GM20000 (cell line): ENCODE results near the gene EXOC2.

Experiments used
- DNase-seq: peaks from one replicate; pipeline ENCODE4 v3.0.0; 2012; ENCODE audit warnings: low spot score
- TF ChIP-seq, protein P1 (sequence below): IDR thresholded peaks from 2 replicates; pipeline ENCODE4 v1.5.1; 2012; ENCODE audit warnings: mild to moderate bottlenecking, control low read depth; ENCODE audit errors: extremely low read depth, missing control alignments

EXOC2 gene

GRCh38 chr6:707576-708236 is 14.8 kb upstream of the EXOC2 start:
- TF ChIP-seq, protein P1, sequence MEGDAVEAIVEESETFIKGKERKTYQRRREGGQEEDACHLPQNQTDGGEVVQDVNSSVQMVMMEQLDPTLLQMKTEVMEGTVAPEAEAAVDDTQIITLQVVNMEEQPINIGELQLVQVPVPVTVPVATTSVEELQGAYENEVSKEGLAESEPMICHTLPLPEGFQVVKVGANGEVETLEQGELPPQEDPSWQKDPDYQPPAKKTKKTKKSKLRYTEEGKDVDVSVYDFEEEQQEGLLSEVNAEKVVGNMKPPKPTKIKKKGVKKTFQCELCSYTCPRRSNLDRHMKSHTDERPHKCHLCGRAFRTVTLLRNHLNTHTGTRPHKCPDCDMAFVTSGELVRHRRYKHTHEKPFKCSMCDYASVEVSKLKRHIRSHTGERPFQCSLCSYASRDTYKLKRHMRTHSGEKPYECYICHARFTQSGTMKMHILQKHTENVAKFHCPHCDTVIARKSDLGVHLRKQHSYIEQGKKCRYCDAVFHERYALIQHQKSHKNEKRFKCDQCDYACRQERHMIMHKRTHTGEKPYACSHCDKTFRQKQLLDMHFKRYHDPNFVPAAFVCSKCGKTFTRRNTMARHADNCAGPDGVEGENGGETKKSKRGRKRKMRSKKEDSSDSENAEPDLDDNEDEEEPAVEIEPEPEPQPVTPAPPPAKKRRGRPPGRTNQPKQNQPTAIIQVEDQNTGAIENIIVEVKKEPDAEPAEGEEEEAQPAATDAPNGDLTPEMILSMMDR: no peak
- no peak for DNase-seq

- TF ChIP-seq, protein P1: no peak
- no peak for DNase-seq
Measured at GRCh38 chr6:706819-707381, 14.0 kb upstream of the EXOC2 start.

- TF ChIP-seq, protein P1: no peak
- DNase-seq: no peak
Measured at GRCh38 chr6:706146-706545, 13.2 kb upstream of the EXOC2 start.

DNA sequence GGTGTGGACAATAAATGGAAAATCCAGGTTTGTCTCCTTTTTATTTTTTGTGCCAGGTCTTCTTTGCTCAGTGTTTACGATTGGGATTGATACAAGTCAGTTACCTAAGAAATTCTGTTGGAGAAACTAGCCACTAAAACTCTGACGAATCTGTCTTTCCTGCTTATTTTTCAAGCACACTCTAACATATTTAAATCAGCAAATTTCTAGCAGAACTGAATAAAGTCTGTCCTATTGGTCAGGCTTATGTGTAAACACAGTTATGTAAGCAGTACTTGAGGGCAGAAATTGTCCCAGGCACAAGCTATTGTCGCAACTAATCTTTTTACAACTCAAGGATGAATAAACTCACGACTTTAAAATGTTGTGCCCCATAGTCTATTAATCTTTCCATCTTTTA is 12.1 kb upstream of the EXOC2 start:
- TF ChIP-seq, protein P1: no peak
- DNase-seq: no peak

- no peak for DNase-seq
- TF ChIP-seq, protein P1: no peak
Measured at GRCh38 chr6:704046-704445, 11.1 kb upstream of the EXOC2 start.

DNA sequence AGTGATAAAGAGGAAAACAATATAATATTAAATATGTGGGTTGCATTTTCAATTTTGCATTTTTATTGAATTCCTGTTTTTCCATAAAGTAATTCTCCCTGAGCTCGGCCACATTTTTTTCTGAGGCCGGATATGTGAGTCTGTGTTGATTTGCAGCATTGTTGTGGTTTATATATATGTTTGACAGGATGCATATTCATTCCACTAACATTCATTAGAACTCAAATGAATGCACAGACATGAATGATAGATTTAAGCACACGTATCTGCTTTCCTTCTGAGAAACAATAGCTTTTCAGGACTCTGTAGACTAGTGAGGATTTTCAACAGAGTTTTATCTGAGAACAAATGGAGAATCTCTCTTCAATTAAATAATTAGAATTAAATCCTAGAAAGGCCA is 10.6 kb upstream of the EXOC2 start:
- DNase-seq: no peak
- TF ChIP-seq, protein P1: no peak

DNA sequence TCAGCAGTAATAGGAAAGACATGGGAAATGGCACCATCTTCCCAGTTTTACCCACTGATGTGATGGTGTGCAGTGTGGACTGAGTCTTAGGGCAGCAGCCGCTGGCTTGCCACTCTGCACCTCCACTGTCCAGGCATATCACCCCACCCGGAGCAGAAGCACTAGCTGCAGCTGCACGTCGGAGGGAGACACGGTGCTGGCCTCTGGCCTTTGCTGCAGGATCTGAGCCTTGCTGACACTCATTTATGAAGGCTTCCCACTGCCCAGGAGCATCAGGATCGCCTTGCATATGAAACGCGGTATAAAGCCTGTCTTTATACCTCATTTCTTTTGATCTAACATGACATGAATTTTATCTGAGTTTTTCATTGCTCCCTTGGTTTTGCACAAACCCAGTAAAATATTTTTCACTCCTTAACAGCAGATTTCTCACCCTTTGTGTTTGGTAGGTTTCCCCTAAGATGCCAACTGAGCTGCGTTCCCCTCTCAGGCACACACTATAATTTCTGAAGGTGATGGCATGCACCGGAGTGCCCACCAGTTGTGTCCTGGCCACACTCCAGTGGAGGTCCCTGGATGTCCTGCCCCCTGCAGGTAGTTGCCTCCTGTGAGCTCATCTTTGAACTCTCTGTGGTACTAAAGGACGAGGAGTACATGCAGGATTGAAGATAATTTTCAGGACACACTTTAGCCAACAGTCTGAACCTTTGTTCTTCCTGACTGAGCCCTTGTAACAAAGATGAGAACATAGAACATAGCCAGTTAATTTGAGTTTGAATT is 9.0 kb upstream of the EXOC2 start:
- DNase-seq: no peak
- TF ChIP-seq, protein P1: no peak
